SK-N-SH treated with all-trans-retinoic acid at 6 μM for 48 hours (cell line): ENCODE results near the gene OR4D2.

Source experiments
- ATAC-seq: fragments of 200-7000 bp; cut with Tn5 transposase; 3 replicates; pipeline ENCODE4 v1.9.1; 2020; ENCODE audit warnings: mild to moderate bottlenecking, moderate library complexity
- ARNTL ChIP-seq: fragments of 450-650 bp; formaldehyde crosslinking; IDR thresholded peaks from 2 replicates; pipeline ENCODE4 v1.5.0; 2020; ENCODE audit warnings: low read depth, mild to moderate bottlenecking, moderate library complexity, borderline replicate concordance
- BACH2 ChIP-seq: fragments of 250-450 bp; sonication (Bioruptor Pico); IDR thresholded peaks from 2 replicates; pipeline ENCODE4 v1.9.0; 2021; ENCODE audit warnings: mild to moderate bottlenecking, borderline replicate concordance
- ESRRG ChIP-seq: fragments of 250-450 bp; sonication (Bioruptor Pico); IDR thresholded peaks from 2 replicates; pipeline ENCODE4 v1.6.1; 2021; ENCODE audit warnings: mild to moderate bottlenecking
- ISL1 ChIP-seq: fragments of 250-450 bp; sonication (Bioruptor Pico); IDR thresholded peaks from 2 replicates; pipeline ENCODE4 v2.1.2; 2022; ENCODE audit warnings: mild to moderate bottlenecking, moderate library complexity
- OSR1 ChIP-seq: fragments of 250-450 bp; sonication (Bioruptor Pico); IDR thresholded peaks from 2 replicates; pipeline ENCODE4 v1.8.0; 2022; ENCODE audit warnings: moderate library complexity, mild to moderate bottlenecking, inconsistent platforms
- PATZ1 ChIP-seq: fragments of 250-450 bp; sonication (Bioruptor Pico); IDR thresholded peaks from 2 replicates; pipeline ENCODE4 v1.8.0; 2020; ENCODE audit warnings: mild to moderate bottlenecking, moderate library complexity, borderline replicate concordance
- POU6F1 ChIP-seq: fragments of 250-450 bp; sonication (Bioruptor Pico); IDR thresholded peaks from 2 replicates; pipeline ENCODE4 v1.8.0; 2021; ENCODE audit warnings: low read depth, mild to moderate bottlenecking, moderate library complexity, borderline replicate concordance
- PPARA ChIP-seq: fragments of 250-450 bp; sonication (Bioruptor Pico); IDR thresholded peaks from 2 replicates; pipeline ENCODE4 v1.5.0; 2020; ENCODE audit warnings: mild to moderate bottlenecking, borderline replicate concordance
- SNAI2 ChIP-seq: fragments of 250-450 bp; sonication (Bioruptor Pico); IDR thresholded peaks from 2 replicates; pipeline ENCODE4 v1.5.0; 2020; ENCODE audit warnings: mild to moderate bottlenecking, moderate library complexity
- TCF4 ChIP-seq: fragments of 250-450 bp; sonication (Bioruptor Pico); IDR thresholded peaks from 2 replicates; pipeline ENCODE4 v1.8.0; 2021; ENCODE audit warnings: mild to moderate bottlenecking, moderate library complexity, borderline replicate concordance
- TSHZ2 ChIP-seq: fragments of 250-450 bp; sonication (Bioruptor Pico); IDR thresholded peaks from 2 replicates; pipeline ENCODE4 v1.5.0; 2020; ENCODE audit warnings: mild to moderate bottlenecking, moderate library complexity
- ZC3H10 ChIP-seq: fragments of 250-450 bp; sonication (Bioruptor Pico); IDR thresholded peaks from 2 replicates; pipeline ENCODE4 v1.5.1; 2021; ENCODE audit warnings: mild to moderate bottlenecking, moderate library complexity
- ZFP3 ChIP-seq: fragments of 250-450 bp; sonication (Bioruptor Pico); IDR thresholded peaks from 2 replicates; pipeline ENCODE4 v1.5.0; 2020; ENCODE audit warnings: mild to moderate bottlenecking, moderate library complexity
- ZFP30 ChIP-seq: fragments of 450-650 bp; formaldehyde crosslinking; IDR thresholded peaks from 2 replicates; pipeline ENCODE4 v1.5.0; 2022; ENCODE audit warnings: mild to moderate bottlenecking, moderate library complexity
- ZNF565 ChIP-seq: fragments of 450-650 bp; formaldehyde crosslinking; conservative IDR thresholded peaks from 2 replicates; pipeline ENCODE4 v1.5.0; 2020; ENCODE audit warnings: low read depth, mild to moderate bottlenecking, moderate library complexity
- ZNF70 ChIP-seq: fragments of 450-650 bp; formaldehyde crosslinking; IDR thresholded peaks from 2 replicates; pipeline ENCODE4 v1.5.0; 2020; ENCODE audit warnings: mild to moderate bottlenecking, moderate library complexity
- ZNF8 ChIP-seq: fragments of 450-650 bp; formaldehyde crosslinking; IDR thresholded peaks from 2 replicates; pipeline ENCODE4 v1.5.0; 2020; ENCODE audit warnings: mild to moderate bottlenecking, moderate library complexity
- TF ChIP-seq, protein P1 (sequence below): fragments of 250-450 bp; sonication (Bioruptor Pico); IDR thresholded peaks from 2 replicates; pipeline ENCODE4 v1.5.1; 2021; ENCODE audit warnings: mild to moderate bottlenecking, moderate library complexity

Gene OR4D2

DNA sequence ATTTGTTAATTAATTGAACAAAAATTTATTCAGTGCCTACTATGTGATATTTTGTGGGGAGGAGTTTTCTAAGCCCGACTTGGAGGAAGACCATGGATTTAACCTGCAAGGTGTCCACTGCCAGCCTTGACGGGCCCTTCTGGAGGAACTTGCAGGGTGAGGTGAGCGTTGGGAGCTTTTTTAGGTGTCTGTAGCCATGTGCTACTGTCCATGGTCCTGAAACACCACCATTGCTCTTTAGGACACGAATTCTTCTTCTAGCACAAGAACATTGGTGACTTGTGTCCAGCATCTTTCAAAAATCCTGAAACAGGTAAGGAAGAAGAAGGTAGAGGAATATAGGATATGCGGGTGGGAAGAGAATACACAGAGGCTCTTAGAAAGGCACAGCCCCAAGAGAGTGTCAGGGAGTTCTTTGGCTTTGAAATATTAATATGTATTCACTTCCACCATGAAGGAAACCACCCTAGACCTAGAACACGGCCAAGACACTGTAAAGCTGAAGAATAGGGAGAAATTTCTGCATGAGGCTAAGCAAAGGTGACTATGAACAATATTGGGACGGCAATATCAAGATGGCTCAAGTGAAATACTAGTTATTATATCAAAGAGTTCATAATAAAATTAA is 46.5 kb upstream of the OR4D2 start (continued):
- TF ChIP-seq POU6F1 (no peak), BACH2 (CRISPR knock-in tag) (no peak), TCF4 (CRISPR knock-in tag) (no peak), ESRRG (CRISPR knock-in tag) (no peak), ARNTL (CRISPR knock-in tag) (no peak), ZNF8 (CRISPR knock-in tag) (no peak), SNAI2 (CRISPR knock-in tag) (peak; percentile 73; the same call in 1 of the 2 replicates), PATZ1 (CRISPR knock-in tag) (no peak), ISL1 (0 out of 2 replicates have a peak, but pooled peaks have one; percentile 20), ZFP30 (CRISPR knock-in tag) (no peak)

DNA sequence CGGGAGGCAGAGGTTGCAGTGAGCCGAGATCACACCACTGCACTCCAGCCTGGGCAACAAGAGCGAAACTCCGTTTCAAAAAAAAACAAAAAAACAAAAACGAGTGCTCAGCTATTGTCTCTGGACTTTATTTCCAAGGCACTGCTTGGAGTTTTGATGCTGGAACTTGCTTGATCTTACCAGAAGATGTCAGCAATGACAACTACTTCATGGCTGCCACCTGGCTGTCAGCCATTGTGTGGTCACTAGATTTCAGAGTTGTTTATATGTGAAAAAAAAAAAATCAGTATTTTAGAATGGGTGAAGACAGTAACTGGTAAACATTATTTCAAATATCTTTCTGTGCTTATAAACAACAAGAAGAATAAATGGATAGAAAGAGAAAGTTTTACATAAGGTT is 44.9 kb upstream of the OR4D2 start:
- ATAC-seq = peak; percentile 55; the same call in 2 of the 3 replicates
- no peak for TF ChIP-seq ZFP3 (CRISPR knock-in tag)
- TF ChIP-seq, protein P1, sequence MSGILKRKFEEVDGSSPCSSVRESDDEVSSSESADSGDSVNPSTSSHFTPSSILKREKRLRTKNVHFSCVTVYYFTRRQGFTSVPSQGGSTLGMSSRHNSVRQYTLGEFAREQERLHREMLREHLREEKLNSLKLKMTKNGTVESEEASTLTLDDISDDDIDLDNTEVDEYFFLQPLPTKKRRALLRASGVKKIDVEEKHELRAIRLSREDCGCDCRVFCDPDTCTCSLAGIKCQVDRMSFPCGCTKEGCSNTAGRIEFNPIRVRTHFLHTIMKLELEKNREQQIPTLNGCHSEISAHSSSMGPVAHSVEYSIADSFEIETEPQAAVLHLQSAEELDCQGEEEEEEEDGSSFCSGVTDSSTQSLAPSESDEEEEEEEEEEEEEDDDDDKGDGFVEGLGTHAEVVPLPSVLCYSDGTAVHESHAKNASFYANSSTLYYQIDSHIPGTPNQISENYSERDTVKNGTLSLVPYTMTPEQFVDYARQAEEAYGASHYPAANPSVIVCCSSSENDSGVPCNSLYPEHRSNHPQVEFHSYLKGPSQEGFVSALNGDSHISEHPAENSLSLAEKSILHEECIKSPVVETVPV (CRISPR knock-in tag) = no peak
- TF ChIP-seq ZNF70 (CRISPR knock-in tag) = no peak
- no peak for TF ChIP-seq PATZ1 (CRISPR knock-in tag)
- no peak for TF ChIP-seq ZNF565 (CRISPR knock-in tag)
- TF ChIP-seq ESRRG (CRISPR knock-in tag) = no peak
- TF ChIP-seq ZC3H10 (CRISPR knock-in tag) = no peak
- no peak for TF ChIP-seq OSR1 (CRISPR knock-in tag)
- no peak for TF ChIP-seq ZFP30 (CRISPR knock-in tag)
- no peak for TF ChIP-seq POU6F1
- no peak for TF ChIP-seq TCF4 (CRISPR knock-in tag)
- TF ChIP-seq PPARA = no peak
- TF ChIP-seq SNAI2 (CRISPR knock-in tag) = no peak
- no peak for TF ChIP-seq ARNTL (CRISPR knock-in tag)
- no peak for TF ChIP-seq TSHZ2 (CRISPR knock-in tag)
